Neural cell (in vitro differentiated cells): ENCODE data around the gene CFTR. TPM values are rescaled to one million over a fixed set of nuclear protein-coding genes. Genes with fewer than 3 reads are reported as not detected.
A peak's percentile ranks its signal among the peaks of the same experiment; 100 is the strongest.

Experiments used
- H2AFZ ChIP-seq: fragments of 200-600, 300-800 bp; sonication (generic), shearing (Covaris generic); 2 replicates; pipeline ENCODE4 v1.6.0; 2014; ENCODE audit warnings: low read depth, mild to moderate bottlenecking, antibody characterized with exemption, low read length, moderate library complexity
- H3F3A ChIP-seq: fragments of 200-600 bp; shearing (Covaris generic); 2 replicates; pipeline ENCODE4 v1.6.1; 2016; ENCODE audit warnings: mild to moderate bottlenecking, moderate library complexity, mixed read lengths, antibody characterized with exemption, low read length; ENCODE audit not compliant: insufficient read depth, poor library complexity, severe bottlenecking
- H3K27ac ChIP-seq: fragments of 200-600, 300-800 bp; sonication (generic), shearing (Covaris generic); 2 replicates; pipeline ENCODE4 v1.5.1; 2014; ENCODE audit warnings: mild to moderate bottlenecking, low read length, moderate library complexity
- H3K27me3 ChIP-seq: fragments of 300-800, 200-600 bp; sonication (generic), shearing (Covaris generic); 2 replicates; pipeline ENCODE4 v1.6.0; 2014; ENCODE audit warnings: mild to moderate bottlenecking, low read depth, low read length, moderate library complexity; ENCODE audit not compliant: insufficient read depth
- H3K36me3 ChIP-seq: fragments of 300-800, 200-600 bp; sonication (generic), shearing (Covaris generic); 2 replicates; pipeline ENCODE4 v1.5.1; 2014; ENCODE audit warnings: mild to moderate bottlenecking, antibody characterized with exemption, low read length, moderate library complexity; ENCODE audit not compliant: insufficient read depth
- H3K4me2 ChIP-seq: fragments of 300-800, 200-600 bp; sonication (generic), shearing (Covaris generic); 2 replicates; pipeline ENCODE4 v1.6.0; 2014; ENCODE audit warnings: mild to moderate bottlenecking, low read length
- H3K4me3 ChIP-seq: fragments of 300-800, 200-600 bp; sonication (generic), shearing (Covaris generic); 2 replicates; pipeline ENCODE4 v1.5.1; 2014; ENCODE audit warnings: mild to moderate bottlenecking, low read length, moderate library complexity
- H3K79me2 ChIP-seq: fragments of 200-600 bp; shearing (Covaris generic); replicated peaks from 2 replicates; pipeline ENCODE4 v1.6.0; 2014; ENCODE audit warnings: mild to moderate bottlenecking, low read length, moderate library complexity; ENCODE audit not compliant: insufficient read depth
- H3K9ac ChIP-seq: fragments of 300-800, 200-600 bp; sonication (generic), shearing (Covaris generic); 2 replicates; pipeline ENCODE4 v1.6.1; 2016; ENCODE audit warnings: mild to moderate bottlenecking, low read length, mixed read lengths
- H3K9me2 ChIP-seq: fragments of 200-600 bp; shearing (Covaris generic); 2 replicates; pipeline ENCODE4 v1.6.1; 2016; ENCODE audit warnings: mild to moderate bottlenecking, low read length, mixed read lengths; ENCODE audit not compliant: insufficient read depth
- H3K9me3 ChIP-seq: fragments of 200-600, 300-800 bp; sonication (generic), shearing (Covaris generic); 2 replicates; pipeline ENCODE4 v1.6.1; 2016; ENCODE audit warnings: mild to moderate bottlenecking, mixed run types, low read length, moderate library complexity, mixed read lengths
- H4K20me1 ChIP-seq: fragments of 200-600 bp; shearing (Covaris generic); 2 replicates; pipeline ENCODE4 v1.6.1; 2016; ENCODE audit warnings: mild to moderate bottlenecking, mixed run types; ENCODE audit not compliant: insufficient read depth
- EP300 ChIP-seq: fragments of 450-650 bp; conservative IDR thresholded peaks from 2 replicates; pipeline ENCODE4 v1.6.1; 2014; ENCODE audit warnings: antibody characterized with exemption, mild to moderate bottlenecking, moderate library complexity; ENCODE audit not compliant: poor library complexity, severe bottlenecking
- EZH2 ChIP-seq: fragments of 200-600, 300-800 bp; shearing (Covaris generic), sonication (generic); IDR thresholded peaks from 2 replicates; pipeline ENCODE4 v1.6.1; 2014; ENCODE audit warnings: antibody characterized with exemption, low read length, borderline replicate concordance, mild to moderate bottlenecking; ENCODE audit not compliant: insufficient read depth, poor library complexity, severe bottlenecking
- MXI1 ChIP-seq: fragments of 450-650 bp; conservative IDR thresholded peaks from 2 replicates; pipeline ENCODE4 v1.6.1; 2014; ENCODE audit warnings: antibody characterized with exemption, mild to moderate bottlenecking; ENCODE audit not compliant: poor library complexity, severe bottlenecking
- POLR2AphosphoS5 ChIP-seq: IDR thresholded peaks from 2 replicates; pipeline ENCODE4 v1.6.1; 2012
- RAD21 ChIP-seq: fragments of 450-650 bp; conservative IDR thresholded peaks from 2 replicates; pipeline ENCODE4 v1.6.1; 2014; ENCODE audit warnings: antibody characterized with exemption, mild to moderate bottlenecking, moderate library complexity
- SMC3 ChIP-seq: fragments of 450-650 bp; conservative IDR thresholded peaks from 2 replicates; pipeline ENCODE4 v1.6.1; 2014; ENCODE audit warnings: antibody characterized with exemption, mild to moderate bottlenecking, moderate library complexity; ENCODE audit not compliant: poor library complexity
- TAF1 ChIP-seq: IDR thresholded peaks from 2 replicates; pipeline ENCODE4 v1.6.1; 2012; ENCODE audit warnings: low read depth
- polyA plus RNA-seq: library from polyadenylated mRNA; depleted of rRNA; stranded (reverse); fragments of >200 nt; gene quantifications from 2 replicates; pipeline ENCODE4 v1.2.3, GENCODE V29; 2014
- TF ChIP-seq, protein P1 (sequence below): fragments of 450-650 bp; IDR thresholded peaks from 2 replicates; pipeline ENCODE4 v1.5.1; 2014; ENCODE audit warnings: antibody characterized with exemption, mild to moderate bottlenecking, moderate library complexity; ENCODE audit not compliant: poor library complexity, severe bottlenecking
- TF ChIP-seq, protein P2 (sequence below): IDR thresholded peaks from 2 replicates; pipeline ENCODE4 v1.6.1; 2012; ENCODE audit warnings: borderline replicate concordance

CFTR gene
- polyA plus RNA-seq, 1 donor from 2014 or later = not detected

DNA sequence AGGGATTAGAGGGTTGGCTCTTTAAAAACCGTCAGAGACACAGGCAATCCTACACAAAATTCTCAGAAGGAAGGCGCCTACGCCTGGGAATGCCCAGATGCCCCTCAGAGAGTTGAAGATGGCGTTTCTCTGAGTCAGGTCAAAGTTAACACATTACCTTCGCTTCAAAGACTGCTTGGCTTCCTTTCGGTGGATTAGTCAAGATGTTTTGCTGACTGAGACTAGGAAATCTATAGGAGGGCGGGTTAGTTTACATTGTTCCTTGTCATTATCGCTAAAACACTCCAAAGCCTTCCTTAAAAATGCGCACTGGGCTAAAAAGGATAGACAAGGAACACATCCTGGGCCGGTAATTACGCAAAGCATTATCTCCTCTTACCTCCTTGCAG is 995 bp upstream of the CFTR start:
- Histone ChIP-seq H3F3A (no peaks in the 10 kb centered on the region), H2AFZ (no peak overlapping the region), H3K9me2 (no peaks in the 10 kb centered on the region), H3K9me3 (no peaks in the 10 kb centered on the region), H3K27ac (no peak overlapping the region), H3K27me3 (peaks cover 67% of the 10 kb centered on the region), H3K9ac (no peak overlapping the region), H3K79me2 (no peaks in the 10 kb centered on the region), H3K4me2 (peak overlapping the region; percentile 16), H3K4me3 (peak overlapping the region; percentile 67), H3K36me3 (no peaks in the 10 kb centered on the region), H4K20me1 (no peaks in the 10 kb centered on the region)
- TF ChIP-seq EP300 (no peak), POLR2AphosphoS5 (no peak), EZH2 (no peak), RAD21 (no peak)
- TF ChIP-seq, protein P1, sequence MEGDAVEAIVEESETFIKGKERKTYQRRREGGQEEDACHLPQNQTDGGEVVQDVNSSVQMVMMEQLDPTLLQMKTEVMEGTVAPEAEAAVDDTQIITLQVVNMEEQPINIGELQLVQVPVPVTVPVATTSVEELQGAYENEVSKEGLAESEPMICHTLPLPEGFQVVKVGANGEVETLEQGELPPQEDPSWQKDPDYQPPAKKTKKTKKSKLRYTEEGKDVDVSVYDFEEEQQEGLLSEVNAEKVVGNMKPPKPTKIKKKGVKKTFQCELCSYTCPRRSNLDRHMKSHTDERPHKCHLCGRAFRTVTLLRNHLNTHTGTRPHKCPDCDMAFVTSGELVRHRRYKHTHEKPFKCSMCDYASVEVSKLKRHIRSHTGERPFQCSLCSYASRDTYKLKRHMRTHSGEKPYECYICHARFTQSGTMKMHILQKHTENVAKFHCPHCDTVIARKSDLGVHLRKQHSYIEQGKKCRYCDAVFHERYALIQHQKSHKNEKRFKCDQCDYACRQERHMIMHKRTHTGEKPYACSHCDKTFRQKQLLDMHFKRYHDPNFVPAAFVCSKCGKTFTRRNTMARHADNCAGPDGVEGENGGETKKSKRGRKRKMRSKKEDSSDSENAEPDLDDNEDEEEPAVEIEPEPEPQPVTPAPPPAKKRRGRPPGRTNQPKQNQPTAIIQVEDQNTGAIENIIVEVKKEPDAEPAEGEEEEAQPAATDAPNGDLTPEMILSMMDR = no peak

DNA sequence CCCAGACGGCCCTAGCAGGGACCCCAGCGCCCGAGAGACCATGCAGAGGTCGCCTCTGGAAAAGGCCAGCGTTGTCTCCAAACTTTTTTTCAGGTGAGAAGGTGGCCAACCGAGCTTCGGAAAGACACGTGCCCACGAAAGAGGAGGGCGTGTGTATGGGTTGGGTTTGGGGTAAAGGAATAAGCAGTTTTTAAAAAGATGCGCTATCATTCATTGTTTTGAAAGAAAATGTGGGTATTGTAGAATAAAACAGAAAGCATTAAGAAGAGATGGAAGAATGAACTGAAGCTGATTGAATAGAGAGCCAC is 184 bp downstream of the CFTR start:
- Histone ChIP-seq H3K9ac (no peak overlapping the region), H3K9me2 (no peaks in the 10 kb centered on the region), H3F3A (no peaks in the 10 kb centered on the region), H3K36me3 (no peaks in the 10 kb centered on the region), H3K9me3 (no peaks in the 10 kb centered on the region), H4K20me1 (no peaks in the 10 kb centered on the region), H3K27me3 (peaks cover 67% of the 10 kb centered on the region), H3K4me3 (peak overlapping the region; percentile 67), H3K4me2 (no peak overlapping the region), H3K79me2 (no peaks in the 10 kb centered on the region), H3K27ac (no peak overlapping the region), H2AFZ (no peak overlapping the region)
- TF ChIP-seq POLR2AphosphoS5 = no peak
- no peak for TF ChIP-seq MXI1
- no peak for TF ChIP-seq SMC3
- TF ChIP-seq TAF1 = no peak
- no peak for TF ChIP-seq EP300
- TF ChIP-seq, protein P1 = no peak
- TF ChIP-seq, protein P2, sequence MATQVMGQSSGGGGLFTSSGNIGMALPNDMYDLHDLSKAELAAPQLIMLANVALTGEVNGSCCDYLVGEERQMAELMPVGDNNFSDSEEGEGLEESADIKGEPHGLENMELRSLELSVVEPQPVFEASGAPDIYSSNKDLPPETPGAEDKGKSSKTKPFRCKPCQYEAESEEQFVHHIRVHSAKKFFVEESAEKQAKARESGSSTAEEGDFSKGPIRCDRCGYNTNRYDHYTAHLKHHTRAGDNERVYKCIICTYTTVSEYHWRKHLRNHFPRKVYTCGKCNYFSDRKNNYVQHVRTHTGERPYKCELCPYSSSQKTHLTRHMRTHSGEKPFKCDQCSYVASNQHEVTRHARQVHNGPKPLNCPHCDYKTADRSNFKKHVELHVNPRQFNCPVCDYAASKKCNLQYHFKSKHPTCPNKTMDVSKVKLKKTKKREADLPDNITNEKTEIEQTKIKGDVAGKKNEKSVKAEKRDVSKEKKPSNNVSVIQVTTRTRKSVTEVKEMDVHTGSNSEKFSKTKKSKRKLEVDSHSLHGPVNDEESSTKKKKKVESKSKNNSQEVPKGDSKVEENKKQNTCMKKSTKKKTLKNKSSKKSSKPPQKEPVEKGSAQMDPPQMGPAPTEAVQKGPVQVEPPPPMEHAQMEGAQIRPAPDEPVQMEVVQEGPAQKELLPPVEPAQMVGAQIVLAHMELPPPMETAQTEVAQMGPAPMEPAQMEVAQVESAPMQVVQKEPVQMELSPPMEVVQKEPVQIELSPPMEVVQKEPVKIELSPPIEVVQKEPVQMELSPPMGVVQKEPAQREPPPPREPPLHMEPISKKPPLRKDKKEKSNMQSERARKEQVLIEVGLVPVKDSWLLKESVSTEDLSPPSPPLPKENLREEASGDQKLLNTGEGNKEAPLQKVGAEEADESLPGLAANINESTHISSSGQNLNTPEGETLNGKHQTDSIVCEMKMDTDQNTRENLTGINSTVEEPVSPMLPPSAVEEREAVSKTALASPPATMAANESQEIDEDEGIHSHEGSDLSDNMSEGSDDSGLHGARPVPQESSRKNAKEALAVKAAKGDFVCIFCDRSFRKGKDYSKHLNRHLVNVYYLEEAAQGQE = no peak
- TF ChIP-seq EZH2 = no peak
- TF ChIP-seq RAD21 = no peak
